Mammary epithelial cell (primary cell): ENCODE measurements around the gene PTPRM.

Experiments
- CTCF ChIP-seq, 2 donors: IDR thresholded peaks in 1 of 2; conservative IDR thresholded peaks in 1 of 2; 2 replicates each; pipeline ENCODE4 v1.5.1; 2011 to 2012; ENCODE audit warnings: inconsistent platforms in 2 of 2, low read length in 2 of 2, mild to moderate bottlenecking in 2 of 2, control low read depth in 1 of 2, low read depth in 1 of 2; ENCODE audit not compliant: insufficient read depth in 1 of 2; ENCODE audit errors: extremely low read depth in 1 of 2
- EZH2 ChIP-seq: IDR thresholded peaks from 2 replicates; pipeline ENCODE4 v1.6.1; 2012; ENCODE audit warnings: low read length, inconsistent platforms, borderline replicate concordance

GRCh38 chr18:8337211-8337610 is 770.1 kb downstream of the PTPRM start:
- TF ChIP-seq CTCF (conservative IDR thresholded peaks at IDR 0.05 in 1 of 2, IDR thresholded peaks at IDR 0.05 in 1 of 2; ENCODE audit: extremely low read depth in 1 of 2, insufficient read depth in 1 of 2, low read depth in 1 of 2, low read length in 2 of 2) (no peak), EZH2 (no peak)
